ENCODE measurements around the gene CRB2.
A peak's percentile ranks its signal among the peaks of the same experiment; 100 is the strongest.

Gene CRB2

DNA sequence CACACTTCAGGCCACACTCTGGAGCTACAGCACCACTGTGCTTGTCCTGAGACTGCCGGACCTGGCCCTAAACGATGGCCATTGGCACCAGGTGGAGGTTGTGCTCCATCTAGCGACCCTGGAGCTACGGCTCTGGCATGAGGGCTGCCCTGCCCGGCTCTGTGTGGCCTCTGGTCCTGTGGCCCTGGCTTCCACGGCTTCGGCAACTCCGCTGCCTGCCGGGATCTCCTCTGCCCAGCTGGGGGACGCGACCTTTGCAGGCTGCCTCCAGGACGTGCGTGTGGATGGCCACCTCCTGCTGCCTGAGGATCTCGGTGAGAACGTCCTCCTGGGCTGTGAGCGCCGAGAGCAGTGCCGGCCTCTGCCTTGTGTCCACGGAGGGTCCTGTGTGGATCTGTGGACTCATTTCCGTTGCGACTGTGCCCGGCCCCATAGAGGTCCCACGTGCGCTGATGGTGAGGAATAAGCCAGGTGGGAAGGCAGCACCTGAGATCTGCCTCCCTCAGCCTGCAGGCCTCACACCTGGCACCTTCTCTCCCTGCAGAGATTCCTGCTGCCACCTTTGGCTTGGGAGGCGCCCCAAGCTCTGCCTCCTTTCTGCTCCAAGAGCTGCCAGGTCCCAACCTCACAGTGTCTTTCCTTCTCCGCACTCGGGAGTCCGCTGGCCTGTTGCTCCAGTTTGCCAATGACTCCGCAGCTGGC lies 14.7 kb downstream of the CRB2 start:
- Histone ChIP-seq H3K27me3 (ENCODE audit: insufficient read depth, low read depth, severe bottlenecking) (no peaks in the 10 kb centered on the region), H3K36me3 (peaks cover 74% of the 10 kb centered on the region), H3K4me3 (ENCODE audit: low read depth, low read length) (no peak overlapping the region), H3K27ac (no peak overlapping the region), H3K9me3 (ENCODE audit: severe bottlenecking) (no peaks in the 10 kb centered on the region)
- TF ChIP-seq, protein P1, sequence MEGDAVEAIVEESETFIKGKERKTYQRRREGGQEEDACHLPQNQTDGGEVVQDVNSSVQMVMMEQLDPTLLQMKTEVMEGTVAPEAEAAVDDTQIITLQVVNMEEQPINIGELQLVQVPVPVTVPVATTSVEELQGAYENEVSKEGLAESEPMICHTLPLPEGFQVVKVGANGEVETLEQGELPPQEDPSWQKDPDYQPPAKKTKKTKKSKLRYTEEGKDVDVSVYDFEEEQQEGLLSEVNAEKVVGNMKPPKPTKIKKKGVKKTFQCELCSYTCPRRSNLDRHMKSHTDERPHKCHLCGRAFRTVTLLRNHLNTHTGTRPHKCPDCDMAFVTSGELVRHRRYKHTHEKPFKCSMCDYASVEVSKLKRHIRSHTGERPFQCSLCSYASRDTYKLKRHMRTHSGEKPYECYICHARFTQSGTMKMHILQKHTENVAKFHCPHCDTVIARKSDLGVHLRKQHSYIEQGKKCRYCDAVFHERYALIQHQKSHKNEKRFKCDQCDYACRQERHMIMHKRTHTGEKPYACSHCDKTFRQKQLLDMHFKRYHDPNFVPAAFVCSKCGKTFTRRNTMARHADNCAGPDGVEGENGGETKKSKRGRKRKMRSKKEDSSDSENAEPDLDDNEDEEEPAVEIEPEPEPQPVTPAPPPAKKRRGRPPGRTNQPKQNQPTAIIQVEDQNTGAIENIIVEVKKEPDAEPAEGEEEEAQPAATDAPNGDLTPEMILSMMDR (IDR thresholded peaks at IDR 0.05; ENCODE audit: low read depth, low read length): no peak
- no peak for DNase-seq

DNA sequence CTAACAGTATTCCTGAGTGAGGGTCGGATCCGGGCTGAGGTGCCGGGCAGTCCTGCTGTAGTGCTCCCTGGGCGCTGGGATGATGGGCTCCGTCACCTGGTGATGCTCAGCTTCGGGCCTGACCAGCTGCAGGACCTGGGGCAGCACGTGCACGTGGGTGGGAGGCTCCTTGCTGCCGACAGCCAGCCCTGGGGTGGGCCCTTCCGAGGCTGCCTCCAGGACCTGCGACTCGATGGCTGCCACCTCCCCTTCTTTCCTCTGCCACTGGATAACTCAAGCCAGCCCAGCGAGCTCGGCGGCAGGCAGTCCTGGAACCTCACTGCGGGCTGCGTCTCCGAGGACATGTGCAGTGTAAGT lies 15.2 kb downstream of the CRB2 start:
- Histone ChIP-seq H3K27me3 (ENCODE audit: insufficient read depth, low read depth, severe bottlenecking) (no peaks in the 10 kb centered on the region), H3K9me3 (ENCODE audit: severe bottlenecking) (no peaks in the 10 kb centered on the region), H3K27ac (no peak overlapping the region), H3K36me3 (peaks cover 69% of the 10 kb centered on the region), H3K4me3 (ENCODE audit: low read depth, low read length) (no peak overlapping the region)
- TF ChIP-seq, protein P1 (IDR thresholded peaks at IDR 0.05; ENCODE audit: low read depth, low read length): no peak
- no peak for DNase-seq

DNA sequence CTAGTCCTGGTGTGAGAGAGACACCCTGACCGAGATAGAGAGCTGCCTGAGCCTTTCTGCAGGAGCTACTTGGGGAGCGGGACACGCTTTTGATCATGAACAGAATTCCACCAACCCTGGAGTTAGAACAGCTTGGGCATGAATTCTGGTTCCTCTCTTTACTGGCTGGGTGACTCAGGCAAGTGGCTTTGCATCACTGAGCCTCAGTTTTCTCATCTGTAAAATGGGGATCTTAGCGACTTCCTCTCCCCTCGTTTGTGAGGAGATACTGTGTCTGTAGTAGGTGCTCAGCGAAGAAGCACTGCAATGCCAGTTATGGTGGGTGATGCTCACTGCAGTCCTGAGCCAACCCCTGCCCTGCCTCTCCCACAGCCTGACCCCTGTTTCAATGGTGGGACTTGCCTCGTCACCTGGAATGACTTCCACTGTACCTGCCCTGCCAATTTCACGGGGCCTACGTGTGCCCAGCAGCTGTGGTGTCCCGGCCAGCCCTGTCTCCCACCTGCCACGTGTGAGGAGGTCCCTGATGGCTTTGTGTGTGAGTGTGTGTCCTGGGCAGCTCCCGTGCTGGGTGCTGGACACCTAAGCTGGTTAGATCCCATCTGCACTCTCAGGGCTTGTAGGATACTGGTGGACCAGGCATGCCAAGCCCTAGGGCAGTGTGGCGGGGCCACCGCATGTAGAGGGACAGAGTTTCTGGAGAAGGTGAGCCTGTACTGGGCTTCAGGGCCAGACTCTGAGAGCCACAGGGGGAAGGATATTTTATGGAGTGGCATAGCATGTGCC lies 16.0 kb downstream of the CRB2 start:
- Histone ChIP-seq H3K9me3 (ENCODE audit: severe bottlenecking) (no peaks in the 10 kb centered on the region), H3K4me3 (ENCODE audit: low read depth, low read length) (no peak overlapping the region), H3K36me3 (peaks cover 74% of the 10 kb centered on the region), H3K27ac (no peak overlapping the region), H3K27me3 (ENCODE audit: insufficient read depth, low read depth, severe bottlenecking) (no peaks in the 10 kb centered on the region)
- TF ChIP-seq, protein P1 (IDR thresholded peaks at IDR 0.05; ENCODE audit: low read depth, low read length): no peak
- DNase-seq: no peak

DNA sequence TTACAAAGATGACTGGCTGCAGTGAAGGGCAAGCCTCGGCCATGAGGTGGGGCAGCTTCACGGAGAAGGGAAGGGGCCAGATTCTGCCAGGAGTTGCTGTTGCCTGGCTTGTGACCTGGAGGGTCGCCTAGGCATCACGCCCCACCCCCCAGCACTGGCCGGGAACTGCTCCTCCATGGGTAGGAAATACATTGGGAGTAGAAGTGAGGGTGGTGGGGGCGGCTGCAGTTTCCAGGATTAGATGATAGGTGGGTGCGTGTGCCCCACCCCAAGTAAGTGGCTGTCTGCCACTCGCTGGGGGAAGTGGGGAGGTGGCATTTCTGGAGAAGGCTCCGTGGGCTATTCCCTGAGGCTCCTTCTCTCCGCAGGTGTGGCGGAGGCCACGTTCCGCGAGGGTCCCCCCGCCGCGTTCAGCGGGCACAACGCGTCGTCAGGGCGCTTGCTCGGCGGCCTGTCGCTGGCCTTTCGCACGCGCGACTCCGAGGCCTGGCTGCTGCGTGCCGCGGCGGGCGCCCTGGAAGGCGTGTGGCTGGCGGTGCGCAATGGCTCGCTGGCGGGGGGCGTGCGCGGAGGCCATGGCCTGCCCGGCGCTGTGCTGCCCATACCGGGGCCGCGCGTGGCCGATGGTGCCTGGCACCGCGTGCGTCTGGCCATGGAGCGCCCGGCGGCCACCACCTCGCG lies 16.9 kb downstream of the CRB2 start:
- TF ChIP-seq, protein P1 (IDR thresholded peaks at IDR 0.05; ENCODE audit: low read depth, low read length): no peak
- no peaks in the 10 kb centered on the region for H3K9me3 ChIP-seq (ENCODE audit: severe bottlenecking)
- no peaks in the 10 kb centered on the region for H3K27me3 ChIP-seq (ENCODE audit: insufficient read depth, low read depth, severe bottlenecking)
- peaks cover 70% of the 10 kb centered on the region for H3K36me3 ChIP-seq
- no peak overlapping the region for H3K4me3 ChIP-seq (ENCODE audit: low read depth, low read length)
- no peak overlapping the region for H3K27ac ChIP-seq
- no peak for DNase-seq

DNA sequence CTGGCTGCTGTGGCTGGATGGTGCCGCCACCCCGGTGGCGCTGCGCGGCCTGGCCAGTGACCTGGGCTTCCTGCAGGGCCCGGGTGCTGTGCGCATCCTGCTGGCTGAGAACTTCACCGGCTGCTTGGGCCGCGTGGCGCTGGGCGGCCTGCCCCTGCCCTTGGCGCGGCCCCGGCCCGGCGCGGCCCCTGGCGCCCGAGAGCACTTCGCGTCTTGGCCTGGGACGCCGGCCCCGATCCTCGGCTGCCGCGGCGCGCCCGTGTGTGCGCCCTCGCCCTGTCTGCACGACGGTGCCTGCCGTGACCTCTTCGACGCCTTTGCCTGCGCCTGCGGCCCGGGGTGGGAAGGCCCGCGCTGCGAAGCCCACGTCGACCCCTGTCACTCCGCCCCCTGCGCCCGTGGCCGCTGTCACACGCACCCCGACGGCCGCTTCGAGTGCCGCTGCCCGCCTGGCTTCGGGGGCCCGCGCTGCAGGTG lies 17.5 kb downstream of the CRB2 start:
- Histone ChIP-seq H3K27me3 (ENCODE audit: insufficient read depth, low read depth, severe bottlenecking) (no peaks in the 10 kb centered on the region), H3K36me3 (peaks cover 71% of the 10 kb centered on the region), H3K27ac (peak overlapping the region; percentile 85), H3K9me3 (ENCODE audit: severe bottlenecking) (no peaks in the 10 kb centered on the region), H3K4me3 (ENCODE audit: low read depth, low read length) (no peak overlapping the region)
- TF ChIP-seq, protein P1 (IDR thresholded peaks at IDR 0.05; ENCODE audit: low read depth, low read length): no peak
- no peak for DNase-seq

Data from WERI-Rb-1 (cell line).